GM18511 (cell line): ENCODE data around the gene NRDE2.

Experiments used
- ATAC-seq: cut with Tn5 transposase; IDR thresholded peaks from one replicate; pipeline ENCODE4 v1.9.1; 2021; ENCODE audit warnings: mild to moderate bottlenecking, moderate library complexity; ENCODE audit not compliant: unreplicated experiment

Gene NRDE2

DNA sequence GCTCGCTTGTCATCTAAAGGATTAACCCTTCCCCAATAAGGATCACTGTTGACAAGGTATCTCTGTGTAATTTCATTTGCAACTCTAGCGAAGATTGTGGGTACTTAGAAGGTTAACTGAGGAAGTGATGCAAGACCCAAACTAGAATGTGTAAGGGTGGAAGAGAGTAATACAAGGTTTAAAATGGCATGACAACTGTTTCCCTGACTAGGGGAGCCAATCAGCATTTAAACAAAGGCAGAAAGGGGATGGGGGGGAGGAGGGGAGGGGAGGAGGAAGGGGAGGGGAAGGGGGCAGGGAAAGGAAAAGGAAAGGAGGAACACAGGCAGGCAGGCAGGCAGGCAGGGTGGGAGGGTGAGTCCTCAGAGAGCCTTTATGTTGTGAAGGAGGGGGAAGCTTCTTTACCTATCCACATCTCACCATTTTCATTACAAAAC is 31.1 kb downstream of the NRDE2 start:
- no peak for ATAC-seq

DNA sequence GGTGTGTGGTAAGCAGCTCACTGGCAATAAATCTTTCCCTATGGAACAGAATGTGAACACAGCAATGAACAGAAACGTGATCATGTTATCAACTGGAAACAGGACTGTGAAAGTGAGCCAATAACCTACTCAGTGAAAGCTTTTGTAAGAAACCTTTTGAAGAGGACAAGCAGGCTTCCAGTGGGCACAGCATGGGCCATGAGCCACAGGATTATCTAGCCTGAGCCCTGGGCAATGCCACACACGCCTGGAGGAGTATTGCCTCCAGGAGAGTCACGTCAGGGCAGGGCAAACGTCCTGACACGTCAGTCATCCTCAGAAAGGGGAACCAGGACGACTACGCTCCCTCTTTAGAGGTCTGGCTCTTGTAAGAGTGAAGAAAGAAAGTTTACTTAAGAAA is 32.3 kb downstream of the NRDE2 start:
- no peak for ATAC-seq

DNA sequence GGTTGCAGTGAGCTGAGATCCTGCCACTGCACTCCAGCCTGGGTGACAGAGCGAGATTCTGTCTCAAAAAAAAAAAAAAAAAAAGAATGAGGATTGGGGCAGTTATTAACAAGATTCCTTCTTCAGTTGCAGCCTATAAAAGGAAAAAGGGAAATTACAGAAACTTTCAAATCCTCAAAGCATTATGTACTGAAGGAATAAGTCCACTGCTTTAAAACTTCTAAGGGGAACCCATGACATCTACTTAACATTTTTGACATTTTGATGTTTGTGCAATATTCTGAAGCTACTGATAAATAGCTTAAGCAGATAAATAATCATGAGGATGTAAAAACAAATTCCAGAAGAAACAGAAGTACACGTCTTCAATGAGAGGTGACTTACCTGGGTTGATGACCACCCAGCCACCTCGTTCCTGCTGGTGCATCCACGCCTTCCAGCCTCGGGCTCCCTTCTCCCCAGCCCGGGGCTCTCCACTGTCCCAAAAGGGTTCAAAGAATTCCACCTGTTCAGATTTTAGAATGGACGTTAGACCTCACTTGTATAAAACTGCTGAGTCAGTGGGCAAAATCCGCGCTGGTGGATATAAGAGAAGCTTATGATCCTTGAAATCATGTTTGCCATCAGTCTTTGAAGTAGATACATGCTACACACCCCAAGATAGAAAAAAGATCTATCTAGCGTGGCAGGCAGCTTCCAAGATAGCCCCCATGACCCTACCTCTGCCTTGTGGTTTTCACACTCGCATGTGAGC is 33.7 kb downstream of the NRDE2 start:
- no peak for ATAC-seq

GRCh38 chr14:90296641-90297040 is 35.1 kb downstream of the NRDE2 start:
- ATAC-seq, result no peak

- no peak for ATAC-seq
Measured at GRCh38 chr14:90295870-90296516, 35.7 kb downstream of the NRDE2 start.

DNA sequence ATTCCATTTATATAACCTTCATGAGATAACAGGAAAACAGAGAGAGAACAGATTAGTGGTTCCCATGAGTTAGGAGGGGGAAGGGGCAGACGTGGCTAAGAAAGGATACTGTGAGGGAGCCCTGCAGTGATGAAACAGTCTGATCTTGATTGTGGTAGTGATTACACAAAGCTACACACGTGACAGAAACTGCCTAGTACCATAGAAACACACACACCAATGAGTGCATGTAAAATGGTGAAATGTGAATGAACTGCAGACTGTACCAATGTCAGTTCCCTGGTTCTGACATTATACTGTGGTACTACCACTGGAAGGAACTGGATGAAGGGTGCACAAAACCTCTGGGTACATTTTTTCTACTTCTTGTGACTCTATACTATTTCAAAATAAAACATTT is 36.9 kb downstream of the NRDE2 start:
- no peak for ATAC-seq

DNA sequence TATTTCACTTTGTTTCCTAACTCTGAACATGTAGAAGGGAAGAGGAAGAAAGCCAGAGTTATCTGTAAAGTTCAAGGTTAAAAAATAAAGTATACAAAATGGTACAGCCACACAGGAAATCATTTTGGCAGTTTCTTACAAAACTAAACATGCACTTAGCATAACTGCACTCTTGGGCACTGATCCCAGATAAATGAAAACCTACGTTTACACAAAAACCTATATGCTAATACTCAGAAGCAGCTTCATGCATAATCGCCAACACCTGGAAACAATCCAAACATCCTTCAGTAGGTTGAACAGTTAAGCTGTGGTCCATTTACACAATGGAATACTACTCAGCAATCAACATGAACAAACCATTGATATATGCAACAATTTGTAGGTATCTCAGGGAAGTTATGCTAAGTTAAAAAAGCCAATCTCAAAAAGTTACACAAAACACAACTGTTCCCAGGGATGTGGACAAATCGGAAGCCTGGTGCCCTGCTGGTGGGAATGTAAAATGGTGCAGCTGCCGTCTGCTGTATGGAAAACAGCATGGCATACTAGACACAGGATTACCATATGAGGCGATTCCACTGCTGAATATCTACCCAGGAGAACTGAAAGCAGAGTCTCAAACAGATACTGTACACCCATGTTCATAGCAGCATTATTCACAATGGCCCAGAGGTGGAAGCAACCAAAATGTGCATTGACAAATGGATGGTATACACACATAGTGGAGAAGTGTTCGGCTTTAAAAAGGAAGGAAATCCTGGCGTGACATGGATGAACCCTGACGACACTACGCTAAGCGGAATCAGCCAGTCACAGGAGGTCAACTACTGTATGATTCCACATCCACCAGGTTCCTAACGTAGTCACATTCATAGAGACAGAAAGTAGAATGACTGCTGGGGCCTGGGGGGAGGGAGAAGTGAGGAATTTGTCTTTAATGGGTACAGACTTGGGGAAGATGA is 37.7 kb downstream of the NRDE2 start:
- ATAC-seq, result no peak

DNA sequence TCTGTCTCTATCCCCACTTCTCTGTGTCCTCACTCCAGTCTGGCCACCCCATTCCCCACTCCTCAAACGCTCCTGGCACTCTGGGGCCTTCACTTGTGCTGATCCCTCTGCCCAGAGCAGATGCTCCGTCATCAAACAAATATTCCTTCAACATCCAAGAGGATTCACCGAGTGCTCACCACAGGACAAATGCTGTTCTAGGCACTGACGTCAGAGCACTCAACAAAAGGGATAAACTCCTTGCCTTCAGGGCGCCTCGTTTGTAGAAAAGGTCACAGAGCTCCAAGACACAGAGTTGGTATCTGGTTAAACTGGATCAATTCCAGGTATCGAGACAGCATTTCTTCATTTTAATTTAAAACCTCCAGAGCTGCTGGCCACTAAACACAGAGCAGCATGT is 40.0 kb downstream of the NRDE2 start:
- ATAC-seq, result no peak

- no peak for ATAC-seq
Measured at GRCh38 chr14:90290337-90291011, 41.3 kb downstream of the NRDE2 start.

GRCh38 chr14:90288651-90289355 is 42.9 kb downstream of the NRDE2 start:
- ATAC-seq, result peak; percentile 95

GRCh38 chr14:90287791-90288190 is 44.0 kb downstream of the NRDE2 start:
- no peak for ATAC-seq

GRCh38 chr14:90281756-90282155 is 50.0 kb downstream of the NRDE2 start:
- no peak for ATAC-seq

DNA sequence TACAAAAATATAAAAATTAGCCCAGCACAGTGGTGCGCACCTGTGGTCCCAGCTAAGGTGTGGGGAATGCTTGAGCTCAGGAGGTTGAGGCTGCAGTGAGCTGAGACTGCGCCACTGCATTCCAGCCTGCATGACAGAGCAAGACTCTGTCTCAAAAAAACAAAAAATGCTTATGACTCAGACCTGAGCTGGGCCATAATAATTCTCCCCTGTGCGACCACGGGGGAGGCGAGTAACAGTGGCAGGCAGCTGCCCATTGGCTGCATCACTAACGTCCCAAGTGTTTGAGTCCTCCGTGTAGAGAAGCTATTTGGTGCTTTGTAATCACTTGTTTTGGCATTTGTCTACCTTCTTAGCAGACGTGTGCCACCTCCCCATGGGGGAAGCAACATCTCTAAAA is 50.5 kb downstream of the NRDE2 start:
- no peak for ATAC-seq

DNA sequence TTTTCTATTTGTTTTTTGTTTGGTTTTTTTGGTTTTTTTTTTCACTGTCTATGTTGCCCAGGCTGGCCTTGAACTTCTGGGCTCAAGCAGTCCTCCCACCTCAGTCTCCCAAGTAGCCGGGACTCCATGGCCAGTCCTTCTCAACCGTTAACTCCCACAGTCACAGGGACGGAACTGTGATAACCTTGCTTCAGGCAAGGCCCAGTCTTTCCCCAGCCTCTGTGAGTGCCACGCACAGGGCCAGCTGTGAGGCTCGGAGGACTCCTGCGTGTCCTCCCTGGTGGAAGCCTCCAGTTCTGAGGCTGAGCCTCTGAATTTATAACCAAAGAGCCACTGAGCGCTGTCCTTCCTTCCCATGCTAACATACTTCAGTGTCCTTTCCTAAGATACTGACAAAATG is 51.6 kb downstream of the NRDE2 start:
- no peak for ATAC-seq

DNA sequence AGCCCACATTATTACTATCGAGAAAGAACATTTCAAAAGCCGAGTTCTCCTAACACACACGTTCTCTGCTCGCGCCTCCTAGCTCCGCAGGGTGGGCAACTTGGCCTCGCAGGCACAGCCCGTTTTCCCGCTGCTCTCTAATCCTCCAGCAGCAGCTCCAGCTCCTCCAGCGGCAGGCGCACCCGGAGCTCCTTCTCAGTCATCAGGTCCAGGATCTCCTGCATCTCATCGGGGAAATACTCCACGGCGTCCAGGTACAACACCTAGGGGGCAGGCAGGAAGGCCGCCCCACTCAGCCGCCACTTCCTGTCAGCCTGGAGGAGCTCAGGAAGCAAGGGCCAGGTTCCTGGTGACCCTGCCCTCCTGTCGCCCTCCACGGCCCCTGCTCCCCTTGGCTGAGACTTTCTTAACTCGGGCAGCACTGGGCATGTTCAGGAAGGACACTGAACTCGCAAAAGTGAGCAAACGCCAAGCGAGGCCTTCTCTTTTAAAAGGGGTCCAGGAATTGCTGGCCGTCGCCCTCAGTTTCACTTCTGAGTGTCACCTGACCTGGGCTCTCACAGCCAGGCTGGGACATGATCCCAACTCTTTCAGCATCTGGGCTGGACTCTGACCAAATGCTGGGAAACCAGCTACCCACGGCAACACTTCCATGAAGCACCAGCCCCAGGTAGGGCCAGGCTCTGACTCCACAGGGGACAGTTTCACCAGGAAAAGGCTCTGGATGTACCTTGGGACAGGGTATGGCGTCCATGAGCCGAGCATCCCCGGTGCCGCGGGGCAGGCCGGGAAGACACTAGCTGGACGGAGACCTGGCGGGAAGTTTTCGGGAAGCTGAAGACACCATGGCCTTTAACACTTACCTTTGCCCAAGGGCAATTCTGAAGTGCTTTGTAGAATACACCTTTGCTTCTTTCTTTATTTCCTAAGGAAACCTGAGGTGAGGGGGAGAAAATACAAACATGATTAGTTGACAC is 53.3 kb downstream of the NRDE2 start:
- no peak for ATAC-seq

DNA sequence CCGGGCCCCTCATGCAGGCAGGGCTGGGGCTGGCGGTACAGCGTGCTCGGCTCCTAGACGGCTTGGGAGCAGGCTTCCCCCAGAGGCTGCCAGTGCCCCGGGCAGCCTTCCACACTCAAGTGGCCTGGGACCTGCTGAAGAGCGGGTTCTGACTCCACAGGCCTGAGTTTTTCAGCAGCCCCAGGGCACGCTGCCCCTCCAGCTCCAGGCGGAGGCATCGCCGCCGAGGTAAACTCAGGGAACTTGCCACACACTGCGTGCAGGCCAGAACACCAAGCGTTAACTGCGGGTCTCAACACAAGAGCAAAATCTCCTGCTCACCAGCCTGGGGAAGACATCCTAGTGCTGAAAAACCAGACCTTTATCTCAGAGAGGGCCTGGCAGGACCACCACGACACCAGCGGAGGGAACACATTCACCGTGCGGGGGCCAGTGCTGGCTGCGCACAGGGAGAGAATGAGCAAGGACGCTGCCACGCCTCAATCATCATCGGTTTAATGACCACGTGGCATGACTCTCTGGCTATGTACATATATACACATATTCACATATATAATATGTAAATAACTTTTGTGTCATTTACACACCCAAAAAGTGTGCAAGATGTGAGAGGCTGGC is 54.1 kb downstream of the NRDE2 start:
- no peak for ATAC-seq

- ATAC-seq, result no peak
Measured at GRCh38 chr14:90276646-90277367, 54.9 kb downstream of the NRDE2 start.

DNA sequence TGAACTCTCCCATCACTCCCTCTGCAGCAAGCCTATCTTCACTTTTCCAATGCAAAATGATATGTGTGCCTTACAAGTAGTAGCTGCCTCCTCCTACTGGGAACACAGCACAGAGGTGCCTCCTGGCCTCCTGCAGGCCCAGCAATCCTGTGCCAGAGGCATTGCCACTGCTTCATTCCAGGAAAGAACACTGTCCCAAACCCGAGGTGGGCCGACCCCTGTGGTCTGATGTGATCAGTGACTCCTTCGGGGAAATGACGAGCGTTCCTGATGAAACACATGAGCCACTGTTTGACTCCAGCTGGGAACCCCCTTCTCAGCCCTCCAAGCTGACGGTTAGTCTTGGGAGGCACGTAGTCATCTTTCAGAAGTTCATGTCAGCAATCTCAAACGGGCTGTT is 55.9 kb downstream of the NRDE2 start:
- ATAC-seq, result no peak
